ENCODE results near the gene ZNF467. TPM values are rescaled to one million over a fixed set of nuclear protein-coding genes. Genes with fewer than 3 reads are reported as not detected.

ZNF467 gene
- total RNA-seq, 1 donor from 2014 or later, result 4.2 TPM

DNA sequence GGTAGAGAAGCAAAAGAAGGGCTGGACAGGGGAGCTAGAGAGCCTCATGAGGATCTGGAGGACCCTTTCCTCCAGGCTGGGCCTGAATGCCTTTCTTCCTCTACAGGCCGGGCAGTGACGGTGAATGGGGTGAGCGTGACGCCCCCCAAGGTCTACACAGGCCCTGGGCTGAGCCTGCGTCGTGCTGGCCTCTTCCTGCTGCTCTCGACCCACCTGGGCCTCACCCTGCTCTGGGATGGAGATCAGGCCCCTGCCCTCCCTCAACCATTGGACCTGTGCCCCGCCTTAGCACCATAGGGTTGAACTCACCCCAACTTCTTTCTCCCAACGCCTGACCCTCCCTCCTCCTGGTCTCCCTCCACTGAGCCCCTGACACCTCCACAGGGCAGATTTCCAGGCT, 12.6 kb upstream of the ZNF467 start:
- DNase-seq, result no peak

DNA sequence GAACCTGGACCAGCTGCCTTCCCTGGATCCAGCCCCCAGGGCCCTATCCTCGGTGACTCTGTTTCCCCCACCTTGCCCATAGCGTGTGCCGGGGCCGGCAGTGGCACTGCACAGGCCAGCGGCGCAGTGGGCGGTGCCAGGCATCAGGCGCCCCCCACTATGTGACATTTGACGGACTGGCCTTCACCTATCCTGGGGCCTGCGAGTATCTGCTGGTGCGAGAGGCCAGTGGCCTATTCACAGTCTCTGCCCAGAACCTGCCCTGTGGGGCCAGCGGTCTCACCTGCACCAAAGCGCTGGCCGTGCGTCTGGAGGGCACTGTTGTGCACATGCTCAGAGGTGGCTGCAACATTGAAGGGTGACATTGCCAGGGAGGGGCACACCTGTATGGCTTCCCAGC, 12.0 kb upstream of the ZNF467 start:
- no peak for DNase-seq

- DNase-seq, result no peak
Measured at GRCh38 chr7:149784251-149784608, 10.8 kb upstream of the ZNF467 start.

- peak; percentile 35 for DNase-seq
Measured at GRCh38 chr7:149783386-149784250, 10.2 kb upstream of the ZNF467 start.

DNA sequence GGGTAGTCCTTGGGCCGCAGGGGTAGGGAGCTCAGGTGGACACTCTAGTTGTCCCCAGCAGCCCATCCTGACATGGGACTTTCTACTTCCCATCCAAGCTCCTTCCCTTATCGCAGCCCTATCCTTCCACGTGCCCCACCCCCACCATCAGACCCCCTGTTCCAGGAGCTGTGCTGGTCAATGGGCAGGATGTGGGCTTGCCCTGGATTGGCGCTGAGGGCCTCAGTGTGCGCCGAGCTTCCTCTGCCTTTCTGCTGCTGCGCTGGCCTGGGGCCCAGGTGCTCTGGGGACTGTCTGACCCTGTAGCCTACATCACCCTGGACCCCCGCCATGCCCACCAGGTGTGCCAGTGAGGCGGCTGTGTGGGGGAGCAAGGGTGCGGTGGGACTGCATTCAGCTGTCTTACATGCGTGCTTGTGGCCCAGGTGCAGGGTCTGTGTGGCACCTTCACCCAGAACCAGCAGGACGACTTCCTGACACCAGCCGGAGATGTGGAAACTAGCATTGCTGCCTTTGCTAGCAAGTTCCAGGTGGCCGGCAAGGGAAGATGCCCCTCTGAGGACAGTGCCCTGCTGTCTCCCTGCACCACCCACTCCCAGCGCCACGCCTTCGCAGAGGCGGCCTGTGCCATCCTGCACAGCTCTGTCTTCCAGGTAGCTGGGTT, 9.4 kb upstream of the ZNF467 start:
- no peak for DNase-seq

- no peak for DNase-seq
Measured at GRCh38 chr7:149781921-149782320, 8.5 kb upstream of the ZNF467 start.

GRCh38 chr7:149780636-149781419, 7.4 kb upstream of the ZNF467 start:
- DNase-seq, result peak; percentile 49

GRCh38 chr7:149780056-149780455, 6.7 kb upstream of the ZNF467 start:
- DNase-seq, result no peak

- no peak for DNase-seq
Measured at GRCh38 chr7:149779502-149779805, 6.1 kb upstream of the ZNF467 start.

DNA sequence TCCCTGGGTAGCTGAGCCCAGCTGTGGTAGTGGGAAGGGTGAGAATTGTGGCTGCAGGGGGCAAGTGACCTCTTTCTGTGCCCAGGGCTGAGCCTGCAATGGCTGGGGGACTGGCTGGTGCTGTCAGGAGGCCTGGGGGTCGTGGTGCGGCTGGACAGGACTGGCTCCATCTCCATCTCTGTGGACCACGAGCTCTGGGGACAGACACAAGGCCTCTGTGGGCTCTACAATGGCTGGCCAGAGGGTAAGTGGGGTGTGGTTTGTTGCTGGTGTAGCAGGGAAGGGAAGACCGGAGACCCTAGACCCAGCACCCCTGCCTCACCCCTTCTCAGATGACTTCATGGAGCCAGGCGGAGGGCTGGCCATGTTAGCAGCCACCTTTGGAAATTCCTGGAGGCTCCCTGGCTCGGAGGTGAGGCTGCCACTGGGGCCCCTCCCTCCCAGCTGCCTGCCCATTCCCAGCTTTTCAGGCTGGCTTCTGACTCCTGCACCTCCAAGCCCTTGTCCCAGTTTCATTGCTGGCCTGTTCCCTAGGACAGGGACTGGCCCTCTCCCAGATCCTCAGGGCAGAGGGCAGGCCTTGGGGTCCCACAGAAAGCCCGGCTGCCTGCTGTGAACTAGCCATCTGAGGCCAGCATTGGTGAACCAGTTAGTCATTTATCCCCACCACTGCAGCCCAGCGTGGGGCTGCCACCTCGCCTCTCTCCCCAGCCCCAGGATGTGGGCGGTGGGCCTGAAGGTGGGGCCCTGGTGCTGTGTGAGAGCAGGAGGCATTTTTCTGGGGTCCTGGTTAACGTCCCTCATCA, 5.5 kb upstream of the ZNF467 start:
- DNase-seq, result no peak

DNA sequence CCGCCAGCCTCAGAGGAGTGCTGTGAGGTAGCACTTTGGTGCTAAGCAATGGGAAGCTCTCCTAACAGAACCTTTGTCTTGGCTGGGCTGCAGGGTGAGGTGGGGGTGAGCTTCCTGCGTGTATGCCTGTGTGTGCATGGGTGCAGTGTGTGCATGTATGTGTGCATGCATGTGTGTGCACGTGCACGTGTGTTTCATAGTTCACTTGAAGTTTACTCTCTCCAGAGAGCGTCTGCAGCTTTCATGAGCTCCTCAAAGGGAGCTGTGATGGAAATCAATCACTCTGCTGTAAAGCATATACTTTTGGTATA, 4.9 kb upstream of the ZNF467 start:
- DNase-seq, result no peak

DNA sequence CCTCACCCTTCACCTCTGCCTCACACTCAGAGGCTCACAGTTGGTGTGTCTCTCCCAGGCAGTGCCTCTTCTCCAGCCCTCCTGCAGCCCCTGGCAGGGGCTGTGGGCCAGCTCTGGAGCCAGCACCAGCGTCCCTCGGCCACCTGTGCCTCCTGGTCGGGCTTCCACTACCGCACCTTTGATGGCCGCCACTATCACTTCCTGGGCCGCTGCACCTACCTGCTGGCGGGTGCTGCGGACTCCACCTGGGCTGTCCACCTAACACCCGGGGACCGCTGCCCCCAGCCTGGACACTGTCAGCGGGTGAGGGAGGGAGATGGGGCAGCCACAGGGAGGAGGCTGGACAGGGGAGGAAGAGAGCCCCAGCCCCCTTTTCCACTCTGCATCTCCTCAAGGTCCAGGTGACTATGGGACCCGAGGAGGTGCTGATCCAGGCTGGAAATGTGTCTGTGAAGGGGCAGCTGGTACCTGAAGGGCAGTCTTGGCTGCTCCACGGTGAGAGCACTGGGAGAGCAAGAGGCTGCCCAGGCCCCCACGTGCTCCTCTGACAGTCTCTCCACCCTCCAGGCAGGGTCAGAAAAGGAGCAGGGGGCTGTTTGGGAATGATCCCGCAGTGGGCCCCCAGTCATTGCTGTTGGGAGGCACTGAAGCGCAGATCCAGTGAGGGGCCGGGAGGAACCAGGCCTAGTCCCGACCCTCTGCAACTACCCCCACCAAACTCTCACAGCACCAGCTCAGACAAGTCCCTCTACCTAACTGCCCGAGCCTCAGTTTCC, 4.4 kb upstream of the ZNF467 start:
- no peak for DNase-seq

GRCh38 chr7:149776848-149777407, 3.5 kb upstream of the ZNF467 start:
- no peak for DNase-seq

DNA sequence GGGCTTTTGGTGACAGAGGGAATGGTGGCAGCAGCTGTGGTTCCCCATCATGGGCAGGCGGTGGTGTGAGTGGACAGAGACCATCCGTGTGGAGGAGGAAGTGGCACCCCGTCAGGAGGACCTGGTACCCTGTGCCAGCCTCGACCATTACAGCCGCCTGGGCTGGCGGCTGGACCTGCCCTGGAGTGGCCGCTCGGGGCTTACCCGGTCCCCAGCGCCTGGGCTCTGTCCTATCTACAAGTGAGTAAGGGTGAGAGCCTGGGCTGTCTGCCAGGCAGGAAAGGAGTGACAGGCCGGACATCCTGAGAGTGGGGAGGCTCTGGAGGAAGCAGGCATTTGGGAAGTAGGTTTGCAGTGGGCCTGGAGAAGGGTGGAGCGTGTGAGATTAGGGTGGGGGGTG, 2.9 kb upstream of the ZNF467 start:
- no peak for DNase-seq

- DNase-seq, result no peak
Measured at GRCh38 chr7:149775176-149775556, 1.8 kb upstream of the ZNF467 start.

- DNase-seq, result peak; percentile 44
Measured at GRCh38 chr7:149774237-149775175, 1.1 kb upstream of the ZNF467 start.

DNA sequence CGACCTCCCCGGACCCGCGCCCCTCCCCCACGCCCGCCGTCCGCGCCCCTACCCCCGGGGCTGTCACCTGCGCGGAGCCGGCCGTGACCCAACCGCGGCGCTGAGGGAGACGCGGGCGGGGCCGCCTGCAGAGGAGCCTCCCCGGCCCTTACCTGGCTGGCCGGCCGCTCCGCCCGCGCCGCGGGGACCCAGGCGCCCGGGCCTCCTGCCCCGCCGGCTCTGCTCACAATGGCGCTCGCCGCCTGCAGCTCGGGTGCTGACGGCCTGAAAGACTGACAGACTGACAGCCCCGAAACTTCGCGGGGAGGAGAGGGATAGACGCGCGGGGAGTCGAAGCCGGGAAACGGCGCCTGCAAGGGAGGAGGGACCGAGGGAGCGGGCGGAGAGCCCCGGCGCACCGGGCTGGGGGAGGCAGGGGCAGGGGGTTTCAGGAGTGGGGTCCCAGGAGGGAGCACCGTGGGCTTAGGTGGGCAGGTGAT, 393 bp downstream of the ZNF467 start:
- DNase-seq, result no peak

GRCh38 chr7:149772241-149772955, 990 bp downstream of the ZNF467 start:
- DNase-seq, result peak; percentile 29

DNA sequence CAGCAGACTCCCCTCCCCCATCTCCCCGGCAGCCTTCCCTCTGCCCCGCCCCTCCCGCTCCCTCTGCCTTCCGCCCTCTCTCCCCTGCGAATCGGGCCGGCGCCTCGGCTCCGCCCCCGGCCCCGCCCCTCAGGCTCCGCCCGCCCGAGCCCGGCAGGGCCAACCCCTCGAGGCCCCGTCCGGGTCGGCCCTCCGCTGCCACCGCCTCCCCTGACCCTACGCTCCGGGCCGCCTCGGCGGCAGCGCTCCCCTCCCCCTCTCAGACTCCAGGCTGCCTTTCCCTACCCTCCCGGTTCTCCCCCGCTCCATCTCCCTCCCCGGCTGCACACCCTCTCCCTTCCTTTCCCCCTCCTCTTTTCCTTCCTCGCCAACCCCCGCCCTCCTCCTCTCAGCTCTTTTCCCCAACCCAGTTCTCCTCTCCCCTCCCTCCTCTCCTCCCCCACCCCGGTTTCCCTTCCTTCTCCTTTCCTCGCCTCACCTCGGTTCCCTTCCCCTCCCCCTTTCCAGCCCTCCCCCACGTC, 1.6 kb downstream of the ZNF467 start:
- DNase-seq, result peak; percentile 96

Data from tongue (tissue), 2 donors.